Measurements from ENCODE around the gene PPP4R2. TPM values are rescaled to one million over a fixed set of nuclear protein-coding genes. Genes with fewer than 3 reads are reported as not detected.
"Not testable (repeated sequence)": the region's sequence is repeated elsewhere in the genome, so short reads cannot be mapped to it uniquely, and the experiment has no call there.

The PPP4R2 gene
- total and polyA plus RNA-seq, 2 experiments from 2014 or later: 51.0 to 91.4 TPM

DNA sequence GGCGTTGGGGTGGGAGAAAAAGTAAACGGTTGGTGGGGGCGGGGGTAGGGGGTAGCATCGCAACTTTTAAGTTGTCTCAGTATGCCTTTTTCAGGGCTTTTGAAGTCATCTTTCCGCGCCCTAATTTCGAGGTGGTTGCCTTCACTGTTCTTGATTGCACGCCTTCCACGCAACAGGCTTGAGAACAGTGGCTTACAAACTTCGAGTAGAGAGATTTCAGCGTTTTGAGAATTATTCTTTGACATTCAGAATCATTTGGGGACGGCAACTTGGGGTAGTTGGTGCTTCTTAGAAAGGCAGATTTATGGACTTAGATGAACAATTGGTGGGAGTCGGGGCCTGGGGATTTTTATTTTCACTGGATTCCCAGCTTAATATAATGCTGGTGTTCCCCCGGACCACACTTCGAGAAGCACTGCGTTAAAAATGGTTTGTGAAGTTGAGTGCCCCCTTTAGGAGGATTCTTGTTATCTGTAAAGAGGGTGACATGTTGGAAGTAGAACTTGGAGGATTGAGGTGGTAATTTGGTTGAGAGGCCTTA lies 880 bp downstream of the PPP4R2 start:
- Histone ChIP-seq H3K36me3 (replicated peaks; ENCODE audit: insufficient read depth, low read depth) (no peaks in the 10 kb centered on the region), H3K27ac (peak overlapping the region; percentile 98), H3K4me2 (peak overlapping the region; percentile 79), H2AFZ (peak overlapping the region; percentile 22), H4K20me1 (ENCODE audit: insufficient read depth, poor library complexity, severe bottlenecking) (peaks cover 47% of the 10 kb centered on the region), H3K4me1 (ENCODE audit: insufficient read depth) (peaks cover 26% of the 10 kb centered on the region), H3K27me3 (no peaks in the 10 kb centered on the region), H3K9me3 (ENCODE audit: low read depth) (no peaks in the 10 kb centered on the region), H3K79me2 (no peaks in the 10 kb centered on the region), H3K4me3 (peak overlapping the region; percentile 67), H3K9me2 (replicated peaks; ENCODE audit: insufficient read depth) (no peaks in the 10 kb centered on the region)
- TF ChIP-seq, protein P1, sequence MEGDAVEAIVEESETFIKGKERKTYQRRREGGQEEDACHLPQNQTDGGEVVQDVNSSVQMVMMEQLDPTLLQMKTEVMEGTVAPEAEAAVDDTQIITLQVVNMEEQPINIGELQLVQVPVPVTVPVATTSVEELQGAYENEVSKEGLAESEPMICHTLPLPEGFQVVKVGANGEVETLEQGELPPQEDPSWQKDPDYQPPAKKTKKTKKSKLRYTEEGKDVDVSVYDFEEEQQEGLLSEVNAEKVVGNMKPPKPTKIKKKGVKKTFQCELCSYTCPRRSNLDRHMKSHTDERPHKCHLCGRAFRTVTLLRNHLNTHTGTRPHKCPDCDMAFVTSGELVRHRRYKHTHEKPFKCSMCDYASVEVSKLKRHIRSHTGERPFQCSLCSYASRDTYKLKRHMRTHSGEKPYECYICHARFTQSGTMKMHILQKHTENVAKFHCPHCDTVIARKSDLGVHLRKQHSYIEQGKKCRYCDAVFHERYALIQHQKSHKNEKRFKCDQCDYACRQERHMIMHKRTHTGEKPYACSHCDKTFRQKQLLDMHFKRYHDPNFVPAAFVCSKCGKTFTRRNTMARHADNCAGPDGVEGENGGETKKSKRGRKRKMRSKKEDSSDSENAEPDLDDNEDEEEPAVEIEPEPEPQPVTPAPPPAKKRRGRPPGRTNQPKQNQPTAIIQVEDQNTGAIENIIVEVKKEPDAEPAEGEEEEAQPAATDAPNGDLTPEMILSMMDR (IDR thresholded peaks at IDR 0.05; ENCODE audit: poor library complexity): peak; percentile 67
- TF ChIP-seq EZH2 (IDR thresholded peaks at IDR 0.05; ENCODE audit: borderline replicate concordance) (no peak), EZH2phosphoT487 (IDR thresholded peaks at IDR 0.05; ENCODE audit: low read depth, severe bottlenecking, unreplicated experiment) (no peak)
- WGBS (ENCODE audit: low lambda C conversion rate, missing lambda C conversion rate): under 1% methylated on average over 15 of the region's 16 CpGs
- DNase-seq (ENCODE audit: low spot score): peak; percentile 78

DNA sequence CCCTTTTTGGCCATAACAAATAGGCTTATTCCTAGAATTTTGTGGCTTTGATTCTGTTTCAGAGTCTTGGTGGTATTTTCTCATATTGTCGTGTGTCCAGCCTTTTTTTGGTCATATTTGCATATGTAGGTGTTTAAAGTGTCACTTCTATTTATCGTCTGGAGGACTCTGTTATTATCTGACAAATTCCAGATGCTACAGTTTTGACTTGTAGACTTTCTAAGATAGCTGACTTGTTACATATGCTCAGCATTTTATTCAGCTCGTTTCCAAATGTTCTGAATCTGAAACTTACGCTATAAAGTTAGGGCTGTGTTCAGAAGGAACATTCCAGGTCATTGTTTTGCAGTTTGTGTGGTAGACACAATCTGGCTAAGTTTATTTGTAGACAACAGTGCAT lies 1.9 kb downstream of the PPP4R2 start:
- peaks cover 34% of the 10 kb centered on the region for H3K4me1 ChIP-seq (ENCODE audit: insufficient read depth)
- H3K36me3 ChIP-seq (replicated peaks; ENCODE audit: insufficient read depth, low read depth): no peaks in the 10 kb centered on the region
- H3K4me3 ChIP-seq: peak overlapping the region; percentile 67
- no peak overlapping the region for H2AFZ ChIP-seq
- no peaks in the 10 kb centered on the region for H3K79me2 ChIP-seq
- peak overlapping the region; percentile 98 for H3K27ac ChIP-seq
- TF ChIP-seq EZH2 (IDR thresholded peaks at IDR 0.05; ENCODE audit: borderline replicate concordance) (no peak), EZH2phosphoT487 (IDR thresholded peaks at IDR 0.05; ENCODE audit: low read depth, severe bottlenecking, unreplicated experiment) (no peak)
- TF ChIP-seq, protein P1 (IDR thresholded peaks at IDR 0.05; ENCODE audit: poor library complexity): no peak
- DNase-seq (ENCODE audit: low spot score): no peak
- 13% methylated on average over 4 of the region's 4 CpGs for WGBS (ENCODE audit: low lambda C conversion rate, missing lambda C conversion rate)
- H4K20me1 ChIP-seq (ENCODE audit: insufficient read depth, poor library complexity, severe bottlenecking): peaks cover 57% of the 10 kb centered on the region
- H3K27me3 ChIP-seq: no peaks in the 10 kb centered on the region
- H3K4me2 ChIP-seq: peak overlapping the region; percentile 79
- H3K9me3 ChIP-seq (ENCODE audit: low read depth): no peaks in the 10 kb centered on the region
- H3K9me2 ChIP-seq (replicated peaks; ENCODE audit: insufficient read depth): no peaks in the 10 kb centered on the region

DNA sequence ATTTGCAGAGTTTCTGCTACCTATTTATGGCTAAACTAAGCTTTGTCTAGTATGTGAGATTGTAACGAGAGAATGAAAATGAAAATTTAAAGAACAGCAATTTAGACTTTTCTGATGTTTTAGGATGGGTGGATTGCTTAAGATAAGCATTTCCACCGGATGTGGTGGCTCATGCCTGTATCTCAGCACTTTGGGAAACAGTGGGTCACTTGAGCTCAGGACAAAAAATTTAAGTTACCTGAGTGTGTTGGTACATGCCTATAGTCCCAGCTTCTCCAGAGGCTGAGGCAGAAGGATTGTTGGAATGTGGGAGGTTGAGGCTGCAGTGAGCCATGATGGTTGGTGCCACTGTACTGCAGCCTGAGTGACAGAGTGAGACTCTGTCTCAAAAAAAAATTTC lies 3.3 kb downstream of the PPP4R2 start:
- H3K4me1 ChIP-seq (ENCODE audit: insufficient read depth): peaks cover 37% of the 10 kb centered on the region
- no peaks in the 10 kb centered on the region for H3K9me2 ChIP-seq (replicated peaks; ENCODE audit: insufficient read depth)
- 52% methylated on average over 2 of the region's 2 CpGs for WGBS (ENCODE audit: low lambda C conversion rate, missing lambda C conversion rate)
- H4K20me1 ChIP-seq (ENCODE audit: insufficient read depth, poor library complexity, severe bottlenecking): peaks cover 72% of the 10 kb centered on the region
- H3K36me3 ChIP-seq (replicated peaks; ENCODE audit: insufficient read depth, low read depth): no peaks in the 10 kb centered on the region
- TF ChIP-seq EZH2 (IDR thresholded peaks at IDR 0.05; ENCODE audit: borderline replicate concordance) (no peak), EZH2phosphoT487 (IDR thresholded peaks at IDR 0.05; ENCODE audit: low read depth, severe bottlenecking, unreplicated experiment) (no peak)
- TF ChIP-seq, protein P1 (IDR thresholded peaks at IDR 0.05; ENCODE audit: poor library complexity): no peak
- no peak overlapping the region for H3K27ac ChIP-seq
- H3K9me3 ChIP-seq (ENCODE audit: low read depth): no peaks in the 10 kb centered on the region
- DNase-seq (ENCODE audit: low spot score): no peak
- H2AFZ ChIP-seq: no peak overlapping the region
- peak overlapping the region; percentile 79 for H3K4me2 ChIP-seq
- H3K27me3 ChIP-seq: no peaks in the 10 kb centered on the region
- H3K79me2 ChIP-seq: no peaks in the 10 kb centered on the region
- H3K4me3 ChIP-seq: peak overlapping the region; percentile 67

DNA sequence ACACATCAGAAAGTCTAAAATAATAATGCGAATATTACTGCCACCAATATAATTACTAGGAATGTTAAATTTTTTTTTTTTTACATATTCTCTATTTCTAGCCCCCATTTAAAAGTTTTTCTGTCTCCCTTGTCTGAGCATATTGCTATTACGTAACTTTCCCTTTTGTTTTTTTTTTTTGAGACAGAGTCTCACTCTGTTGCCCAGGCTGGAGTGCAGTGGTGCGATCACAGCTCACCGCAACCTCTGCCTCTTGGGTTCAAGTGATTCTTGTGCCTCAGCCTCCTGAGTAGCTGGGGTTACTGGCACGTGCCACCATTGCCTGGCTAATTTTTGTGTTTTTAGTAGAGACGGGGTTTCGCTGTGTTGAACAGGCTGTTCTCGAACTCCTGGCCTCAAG lies 6.4 kb downstream of the PPP4R2 start:
- H3K9me2 ChIP-seq (replicated peaks; ENCODE audit: insufficient read depth); H3K79me2 ChIP-seq; H3K36me3 ChIP-seq (replicated peaks; ENCODE audit: insufficient read depth, low read depth); H3K27ac ChIP-seq; H3K4me3 ChIP-seq; DNase-seq (ENCODE audit: low spot score); H2AFZ ChIP-seq; H3K27me3 ChIP-seq; H3K9me3 ChIP-seq (ENCODE audit: low read depth): not testable (repeated sequence)
- Histone ChIP-seq H4K20me1 (ENCODE audit: insufficient read depth, poor library complexity, severe bottlenecking) (peaks cover 100% of the 10 kb centered on the region), H3K4me1 (ENCODE audit: insufficient read depth) (peaks cover 35% of the 10 kb centered on the region), H3K4me2 (peak overlapping the region; percentile 38)
- 93% methylated on average over 8 of the region's 8 CpGs for WGBS (ENCODE audit: low lambda C conversion rate, missing lambda C conversion rate)

Data from hepatocyte (in vitro differentiated cells).